ENCODE results near the gene DNAJC12. TPM values are rescaled to one million over a fixed set of nuclear protein-coding genes. Genes with fewer than 3 reads are reported as not detected.
"Not testable (repeated sequence)": the region's sequence is repeated elsewhere in the genome, so short reads cannot be mapped to it uniquely, and the experiment has no call there.

Gene DNAJC12
- total RNA-seq, 1 donor from 2014 or later: 3.2 TPM

DNA sequence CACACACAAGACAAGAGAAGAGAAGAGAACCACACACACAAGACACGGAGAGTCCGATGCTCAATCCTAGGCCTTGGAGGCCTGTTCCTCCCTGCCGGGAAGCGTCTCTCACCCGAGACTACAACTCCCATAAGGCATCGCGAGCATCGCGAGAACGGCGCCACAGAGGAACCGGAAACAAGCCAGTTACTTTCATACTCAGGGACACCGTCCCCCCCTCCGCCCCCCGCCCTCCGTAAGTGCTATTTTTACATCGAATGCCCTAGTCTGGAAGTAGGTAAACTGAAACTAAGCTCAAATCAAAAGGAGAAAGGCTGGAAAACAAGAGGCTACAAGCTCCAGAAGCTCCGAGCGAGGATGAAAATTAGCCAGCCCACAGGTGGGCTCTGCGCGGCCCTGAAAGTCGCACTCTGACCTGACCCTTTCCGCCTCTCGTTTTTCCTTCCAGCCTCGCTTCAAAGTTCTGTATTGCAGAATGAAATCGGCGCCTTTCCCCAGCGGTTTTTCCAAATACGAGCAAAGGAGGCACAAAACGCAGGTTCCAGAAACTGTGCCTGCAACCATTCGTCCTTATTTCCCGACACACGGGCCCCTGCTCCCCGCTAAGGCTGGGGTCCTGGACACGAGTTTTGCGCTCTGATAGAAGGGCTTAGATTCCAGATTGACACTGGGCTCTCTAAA lies 11.5 kb upstream of the DNAJC12 start:
- peak overlapping the region; percentile 92 to 94 for H3K27ac ChIP-seq
- H3K4me1 ChIP-seq: peaks cover 3 to 5% of the 10 kb centered on the region in 2 donors
- TF ChIP-seq, protein P1, sequence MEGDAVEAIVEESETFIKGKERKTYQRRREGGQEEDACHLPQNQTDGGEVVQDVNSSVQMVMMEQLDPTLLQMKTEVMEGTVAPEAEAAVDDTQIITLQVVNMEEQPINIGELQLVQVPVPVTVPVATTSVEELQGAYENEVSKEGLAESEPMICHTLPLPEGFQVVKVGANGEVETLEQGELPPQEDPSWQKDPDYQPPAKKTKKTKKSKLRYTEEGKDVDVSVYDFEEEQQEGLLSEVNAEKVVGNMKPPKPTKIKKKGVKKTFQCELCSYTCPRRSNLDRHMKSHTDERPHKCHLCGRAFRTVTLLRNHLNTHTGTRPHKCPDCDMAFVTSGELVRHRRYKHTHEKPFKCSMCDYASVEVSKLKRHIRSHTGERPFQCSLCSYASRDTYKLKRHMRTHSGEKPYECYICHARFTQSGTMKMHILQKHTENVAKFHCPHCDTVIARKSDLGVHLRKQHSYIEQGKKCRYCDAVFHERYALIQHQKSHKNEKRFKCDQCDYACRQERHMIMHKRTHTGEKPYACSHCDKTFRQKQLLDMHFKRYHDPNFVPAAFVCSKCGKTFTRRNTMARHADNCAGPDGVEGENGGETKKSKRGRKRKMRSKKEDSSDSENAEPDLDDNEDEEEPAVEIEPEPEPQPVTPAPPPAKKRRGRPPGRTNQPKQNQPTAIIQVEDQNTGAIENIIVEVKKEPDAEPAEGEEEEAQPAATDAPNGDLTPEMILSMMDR (IDR thresholded peaks at IDR 0.05): no peak
- peak overlapping the region; percentile 77 to 87 for H3K4me3 ChIP-seq
- no peaks in the 10 kb centered on the region for H3K36me3 ChIP-seq
- DNase-seq (ENCODE audit: low spot score in 2 of 2): peak; percentile 78 to 98
- no peaks in the 10 kb centered on the region for H3K9me3 ChIP-seq
- no peaks in the 10 kb centered on the region for H3K27me3 ChIP-seq
- intact Hi-C loops (cut with DNase I): loop anchor here (1.0 to 10.0 kb wide), 5 partner anchors 35 to 1055 kb away; partner anchors contain the start of genes DDX50, HERC4, HNRNPH3 and PBLD

DNA sequence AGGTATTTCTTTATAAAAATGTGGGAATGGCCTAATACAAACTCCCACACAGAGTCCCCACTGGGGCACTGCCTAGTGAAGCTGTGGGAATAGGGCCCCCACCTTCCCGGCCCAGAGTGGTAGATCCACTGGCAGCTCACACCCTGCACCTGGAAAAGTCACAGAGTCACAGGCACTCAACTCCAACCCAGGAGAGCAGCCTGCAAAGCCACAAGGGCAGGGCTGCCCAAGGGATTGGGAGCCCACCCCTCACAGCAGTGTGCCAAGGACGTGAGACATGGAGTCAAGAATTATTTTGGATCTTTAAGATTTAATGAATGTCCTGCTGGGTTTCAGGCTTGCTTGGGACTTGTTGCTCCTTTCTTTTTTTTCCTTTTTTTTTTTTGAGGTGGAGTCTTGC lies 5.3 kb upstream of the DNAJC12 start:
- H3K4me1 ChIP-seq: no peaks in the 10 kb centered on the region
- no peaks in the 10 kb centered on the region for H3K36me3 ChIP-seq
- no peak for DNase-seq (ENCODE audit: low spot score in 2 of 2)
- no peak overlapping the region for H3K27ac ChIP-seq
- no peaks in the 10 kb centered on the region for H3K27me3 ChIP-seq
- TF ChIP-seq, protein P1 (IDR thresholded peaks at IDR 0.05): no peak
- H3K4me3 ChIP-seq: no peak overlapping the region
- H3K9me3 ChIP-seq: peaks cover 0 to 6% of the 10 kb centered on the region in 2 donors
- intact Hi-C loops (cut with DNase I): no loop called here

DNA sequence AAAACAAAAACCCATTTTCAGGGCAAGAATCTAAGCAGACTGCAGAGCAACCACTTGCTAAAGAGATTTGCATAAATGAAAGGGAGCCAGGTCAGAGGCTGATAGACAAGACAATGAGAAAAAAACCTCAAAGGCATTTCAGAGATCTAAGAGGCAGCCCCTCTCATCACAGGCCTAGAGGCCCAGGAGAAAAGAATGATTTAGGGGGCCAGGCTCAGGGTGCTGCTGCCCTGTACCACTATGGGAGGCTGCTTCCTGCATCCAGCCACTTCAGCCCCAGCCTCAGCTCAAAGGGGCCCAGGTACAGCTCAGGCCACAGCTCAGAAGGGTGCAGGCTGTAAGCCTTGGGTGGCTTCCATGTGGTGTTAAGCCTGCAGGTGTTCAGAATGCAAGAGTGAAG lies 3.7 kb upstream of the DNAJC12 start:
- Histone ChIP-seq H3K4me3 (no peak overlapping the region), H3K27me3 (no peaks in the 10 kb centered on the region), H3K4me1 (no peaks in the 10 kb centered on the region), H3K27ac (no peak overlapping the region), H3K9me3 (peaks cover 0 to 6% of the 10 kb centered on the region in 2 donors), H3K36me3 (no peaks in the 10 kb centered on the region)
- TF ChIP-seq, protein P1 (IDR thresholded peaks at IDR 0.05): no peak
- no peak for DNase-seq (ENCODE audit: low spot score in 2 of 2)
- intact Hi-C loops (cut with DNase I): no loop called here

DNA sequence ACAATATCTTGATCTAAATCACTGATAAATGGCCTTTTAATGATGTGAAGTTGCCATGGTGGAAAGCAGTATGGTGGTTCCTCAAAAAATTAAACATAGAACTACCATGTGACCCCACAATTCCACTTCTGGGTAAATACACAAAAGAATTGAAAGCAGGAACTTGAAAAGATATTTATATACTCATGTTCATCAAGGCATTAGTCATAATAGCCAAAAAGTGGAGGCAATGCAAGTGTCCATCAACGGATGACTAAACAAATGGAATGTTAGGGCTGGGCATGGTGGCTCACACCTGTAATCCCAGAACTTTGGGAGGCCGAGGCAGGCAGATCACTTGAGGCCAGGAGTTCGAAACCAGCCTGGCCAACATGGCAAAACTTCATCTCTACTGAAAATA lies 2.0 kb upstream of the DNAJC12 start:
- H3K27me3 ChIP-seq: no peaks in the 10 kb centered on the region
- TF ChIP-seq, protein P1 (IDR thresholded peaks at IDR 0.05): no peak
- peaks cover 0 to 6% of the 10 kb centered on the region in 2 donors for H3K9me3 ChIP-seq
- no peak for DNase-seq (ENCODE audit: low spot score in 2 of 2)
- no peaks in the 10 kb centered on the region for H3K36me3 ChIP-seq
- no peaks in the 10 kb centered on the region for H3K4me1 ChIP-seq
- intact Hi-C loops (cut with DNase I): no loop called here
- no peak overlapping the region for H3K4me3 ChIP-seq
- H3K27ac ChIP-seq: no peak overlapping the region

DNA sequence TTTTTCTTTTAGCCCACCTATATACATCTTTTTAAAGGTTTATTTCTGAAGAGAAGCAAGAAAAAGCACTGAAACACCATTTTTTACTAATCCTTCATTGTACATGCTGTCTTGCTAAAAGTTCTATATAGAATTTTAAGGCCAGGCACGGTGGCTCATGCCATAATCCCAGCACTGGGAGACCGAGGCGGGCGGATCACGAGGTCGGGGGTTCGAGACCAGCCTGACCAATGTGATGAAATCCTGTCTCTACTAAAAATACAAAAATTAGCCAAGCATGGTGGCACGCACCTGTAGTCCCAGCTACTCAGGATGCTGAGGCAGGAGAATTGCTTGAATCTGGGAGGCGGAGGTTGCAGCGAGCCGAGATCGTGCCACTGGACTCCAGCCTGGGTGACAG lies 1.5 kb upstream of the DNAJC12 start:
- H3K9me3 ChIP-seq; H3K27me3 ChIP-seq; intact Hi-C loops (cut with DNase I); H3K4me3 ChIP-seq; H3K4me1 ChIP-seq; DNase-seq (ENCODE audit: low spot score in 2 of 2); H3K27ac ChIP-seq; H3K36me3 ChIP-seq: not testable (repeated sequence)

DNA sequence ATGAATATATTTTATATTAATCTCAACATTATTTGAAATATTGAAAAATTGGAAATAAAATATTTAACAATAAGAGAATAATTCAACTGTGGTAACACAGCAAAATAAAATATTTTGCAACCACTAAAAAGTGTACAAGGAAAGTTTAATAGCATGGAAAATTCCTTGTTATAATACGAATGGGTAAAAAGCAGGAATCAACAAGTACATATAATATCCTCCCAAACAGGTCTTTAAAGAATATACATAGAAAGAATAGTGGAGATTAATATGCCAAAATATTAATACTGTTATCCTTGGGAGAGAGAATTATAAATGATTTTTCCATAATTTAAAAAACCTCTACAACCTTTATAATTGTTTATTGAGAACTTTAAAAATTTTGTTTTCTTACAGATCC lies 1.0 kb downstream of the DNAJC12 start:
- Histone ChIP-seq H3K4me1 (no peaks in the 10 kb centered on the region), H3K27ac (no peak overlapping the region), H3K27me3 (no peaks in the 10 kb centered on the region), H3K36me3 (no peaks in the 10 kb centered on the region), H3K9me3 (peaks cover 0 to 6% of the 10 kb centered on the region in 2 donors), H3K4me3 (peak overlapping the region; percentile 35 to 37)
- no peak for DNase-seq (ENCODE audit: low spot score in 2 of 2)
- intact Hi-C loops (cut with DNase I): no loop called here
- TF ChIP-seq, protein P1 (IDR thresholded peaks at IDR 0.05): no peak
